ENCODE data around the gene MGARP. TPM values are rescaled to one million over a fixed set of nuclear protein-coding genes. Genes with fewer than 3 reads are reported as not detected.

MGARP gene
- 38.8 and 49.7 TPM in 2 replicates for total RNA-seq

DNA sequence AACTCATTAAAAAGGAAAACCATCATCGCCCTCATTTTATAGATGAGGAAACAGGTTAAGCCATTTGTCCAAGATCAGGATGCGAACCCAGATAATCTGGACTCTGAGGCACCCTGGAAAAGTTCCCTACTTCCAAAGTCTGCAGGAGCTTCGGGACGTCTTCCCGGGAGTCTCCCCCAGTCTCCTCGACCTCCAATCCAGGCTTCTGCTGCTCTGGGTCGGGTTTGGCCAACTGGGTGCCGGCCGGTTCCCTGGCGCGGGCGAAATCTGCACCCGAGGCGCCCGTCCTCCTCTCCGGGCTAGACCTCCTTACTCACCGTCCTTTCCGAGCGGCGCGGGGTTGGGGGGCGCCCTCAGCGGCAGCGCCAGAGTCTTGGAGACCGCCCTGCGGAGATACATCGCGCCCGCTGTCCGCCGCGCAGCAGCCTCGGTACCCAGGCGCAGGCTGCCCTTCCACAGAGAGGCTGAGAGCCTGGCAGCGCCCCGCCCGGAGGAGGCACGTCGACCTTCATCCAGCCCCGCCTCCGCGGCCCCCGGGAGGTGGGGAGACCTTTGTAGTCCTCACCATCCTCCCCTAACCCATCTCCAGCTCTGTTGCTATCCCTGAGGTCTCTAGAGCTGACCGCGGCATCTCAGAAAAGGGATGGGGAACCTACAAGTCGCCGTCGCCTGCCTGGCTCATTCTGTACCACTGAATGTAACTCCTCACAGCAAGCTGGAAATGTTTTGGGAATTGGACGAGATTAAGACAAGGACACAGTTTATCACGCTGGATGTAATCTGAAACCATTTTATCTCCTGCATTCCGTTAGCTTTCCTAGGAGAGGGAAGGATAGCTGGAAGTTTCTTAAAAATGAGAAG lies at the start of gene MGARP:
Gene MGARP, minus strand, starts transcription at position 466 of the 861 bp plus-strand sequence. Its CDS starts 67 bp downstream, at position 399.

DNA sequence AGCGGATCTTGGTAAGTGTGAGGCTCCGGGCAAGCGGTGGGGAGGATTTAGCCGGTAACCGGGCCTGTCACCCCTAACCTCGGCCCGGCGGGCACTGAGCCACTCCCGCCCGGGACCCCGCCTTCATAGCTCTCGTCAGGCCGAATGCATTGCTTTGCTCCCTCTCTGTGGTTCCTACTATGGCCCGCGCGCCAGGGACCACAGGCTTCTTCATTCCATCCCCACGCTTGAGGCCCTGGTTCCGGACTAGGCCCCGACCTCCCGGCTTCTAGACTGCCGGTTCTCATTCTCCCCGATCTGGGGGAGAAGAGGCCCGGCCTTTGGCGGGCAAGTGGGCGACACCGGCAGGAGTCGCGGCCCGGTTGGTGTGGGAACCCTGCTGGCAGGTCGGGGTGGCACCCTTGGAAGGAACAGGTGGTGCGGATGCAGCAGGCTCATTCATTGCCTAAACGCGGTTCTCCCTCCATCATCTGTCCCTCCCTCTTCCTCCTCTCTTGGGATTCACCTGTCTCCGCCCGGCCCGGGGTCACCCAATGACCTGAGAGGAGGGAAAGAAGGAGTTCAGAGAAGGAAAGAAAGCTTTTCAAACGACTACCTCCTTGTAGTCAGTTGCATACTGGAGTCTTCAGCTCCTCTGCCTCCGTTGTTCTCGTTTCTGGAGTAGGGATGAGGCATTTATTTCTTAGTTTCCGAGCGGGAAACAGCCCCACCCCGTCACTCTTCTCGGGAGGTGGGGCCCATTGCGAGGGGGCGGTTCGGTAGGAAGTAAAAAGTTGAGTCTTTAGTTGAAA lies 22.0 kb upstream of the MGARP start, which contains the start of gene NDUFC1:
Gene NDUFC1, minus strand, starts transcription at position 657 of the 791 bp plus-strand sequence. CDS start 6,679 bp downstream, outside the sequence.

DNA sequence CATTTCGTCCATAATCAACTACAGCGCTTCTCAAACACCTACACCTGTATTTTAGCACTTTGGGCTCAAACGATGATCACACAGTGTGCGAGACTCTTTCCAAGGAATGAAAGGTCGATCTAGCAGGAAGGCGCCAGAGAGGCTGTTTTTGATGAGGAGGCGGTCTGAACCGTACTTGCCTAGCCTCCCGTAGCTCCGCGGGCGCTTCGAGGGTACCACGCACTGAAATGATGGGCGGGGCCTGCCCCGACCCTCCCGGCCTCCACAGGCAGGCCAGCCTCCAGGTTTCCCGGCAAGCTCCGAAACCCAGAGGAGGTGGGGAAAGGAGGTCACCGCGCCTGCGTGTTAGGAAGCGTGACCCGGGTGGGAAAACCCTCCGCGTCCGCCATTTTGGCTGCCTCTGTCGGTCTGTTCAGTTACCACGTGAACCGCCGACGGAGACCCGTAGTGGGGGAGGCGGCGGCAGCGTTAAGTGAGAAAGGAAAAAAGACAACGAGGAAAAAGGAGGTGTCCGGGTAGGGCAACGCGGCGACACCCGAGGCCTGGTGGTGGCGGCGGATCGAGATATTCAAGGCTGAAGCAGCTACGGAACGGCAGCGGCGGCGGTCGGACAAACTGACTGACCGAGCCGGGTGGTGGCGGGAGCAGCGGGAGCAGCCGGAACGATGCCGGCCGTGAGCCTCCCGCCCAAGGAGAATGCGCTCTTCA lies 21.2 kb upstream of the MGARP start, which contains the start of gene NAA15:
Gene NAA15, plus strand, starts transcription at position 393 of the 708 bp plus-strand sequence. Its CDS starts 273 bp downstream, at position 666.

Small RNAs within 50 kb of the gene (small RNA-seq; reads per million reads assigned to genes)
- gene RNU6-1074P (not detected), gene RNU6-1214P (not detected), gene RNU6-506P (not detected)

Other genes with a start within 250 kb of the MGARP start
- 55.1 and 62.4 TPM in 2 replicates for gene ELF2, start 103.0 kb downstream of the MGARP start, total RNA-seq
- gene NAA15, start 21.3 kb upstream of the MGARP start, total RNA-seq: 46.4 and 46.8 TPM in 2 replicates
- gene NDUFC1, start 22.3 kb upstream of the MGARP start, total RNA-seq: 38.2 and 43.9 TPM in 2 replicates
- 14.9 and 22.6 TPM in 2 replicates for gene RAB33B, start 173.9 kb upstream of the MGARP start, total RNA-seq